PFSK-1 (cell line): ENCODE measurements around the gene ZNF83.

Experiments
- FOXP2 ChIP-seq: optimal IDR thresholded peaks from 2 replicates; pipeline ENCODE3; 2011; ENCODE audit warnings: borderline replicate concordance, control low read depth, inconsistent platforms; ENCODE audit not compliant: insufficient read depth; ENCODE audit errors: extremely low read length, extremely low read depth
- POLR2AphosphoS5 ChIP-seq: IDR thresholded peaks from 2 replicates; pipeline ENCODE4 v1.6.1; 2012; ENCODE audit warnings: low read depth, mild to moderate bottlenecking, control low read depth, low read length, moderate library complexity
- SIN3A ChIP-seq: IDR thresholded peaks from 2 replicates; pipeline ENCODE4 v1.6.1; 2012; ENCODE audit warnings: mild to moderate bottlenecking, low read length, moderate library complexity, borderline replicate concordance; ENCODE audit not compliant: insufficient read depth
- TAF1 ChIP-seq: IDR thresholded peaks from 2 replicates; pipeline ENCODE4 v1.6.1; 2012; ENCODE audit warnings: low read length, control low read depth, borderline replicate concordance; ENCODE audit not compliant: insufficient read depth
- TF ChIP-seq, protein P1 (sequence below), 2 experiments: IDR thresholded peaks; 2 replicates each; pipeline versions ENCODE4 v1.6.1 to v1.8.0; 2011 to 2012; ENCODE audit warnings: low read depth in 2 of 2, low read length in 2 of 2, control low read depth in 1 of 2, inconsistent platforms in 1 of 2, mild to moderate bottlenecking in 1 of 2, moderate library complexity in 1 of 2; ENCODE audit not compliant: insufficient read depth in 1 of 2

ZNF83 gene

GRCh38 chr19:52603558-52604207, 34.5 kb downstream of the ZNF83 start:
- no peak for TF ChIP-seq POLR2AphosphoS5
- no peak for TF ChIP-seq TAF1
- TF ChIP-seq SIN3A, result no peak
- no peak for TF ChIP-seq FOXP2
- TF ChIP-seq, protein P1, sequence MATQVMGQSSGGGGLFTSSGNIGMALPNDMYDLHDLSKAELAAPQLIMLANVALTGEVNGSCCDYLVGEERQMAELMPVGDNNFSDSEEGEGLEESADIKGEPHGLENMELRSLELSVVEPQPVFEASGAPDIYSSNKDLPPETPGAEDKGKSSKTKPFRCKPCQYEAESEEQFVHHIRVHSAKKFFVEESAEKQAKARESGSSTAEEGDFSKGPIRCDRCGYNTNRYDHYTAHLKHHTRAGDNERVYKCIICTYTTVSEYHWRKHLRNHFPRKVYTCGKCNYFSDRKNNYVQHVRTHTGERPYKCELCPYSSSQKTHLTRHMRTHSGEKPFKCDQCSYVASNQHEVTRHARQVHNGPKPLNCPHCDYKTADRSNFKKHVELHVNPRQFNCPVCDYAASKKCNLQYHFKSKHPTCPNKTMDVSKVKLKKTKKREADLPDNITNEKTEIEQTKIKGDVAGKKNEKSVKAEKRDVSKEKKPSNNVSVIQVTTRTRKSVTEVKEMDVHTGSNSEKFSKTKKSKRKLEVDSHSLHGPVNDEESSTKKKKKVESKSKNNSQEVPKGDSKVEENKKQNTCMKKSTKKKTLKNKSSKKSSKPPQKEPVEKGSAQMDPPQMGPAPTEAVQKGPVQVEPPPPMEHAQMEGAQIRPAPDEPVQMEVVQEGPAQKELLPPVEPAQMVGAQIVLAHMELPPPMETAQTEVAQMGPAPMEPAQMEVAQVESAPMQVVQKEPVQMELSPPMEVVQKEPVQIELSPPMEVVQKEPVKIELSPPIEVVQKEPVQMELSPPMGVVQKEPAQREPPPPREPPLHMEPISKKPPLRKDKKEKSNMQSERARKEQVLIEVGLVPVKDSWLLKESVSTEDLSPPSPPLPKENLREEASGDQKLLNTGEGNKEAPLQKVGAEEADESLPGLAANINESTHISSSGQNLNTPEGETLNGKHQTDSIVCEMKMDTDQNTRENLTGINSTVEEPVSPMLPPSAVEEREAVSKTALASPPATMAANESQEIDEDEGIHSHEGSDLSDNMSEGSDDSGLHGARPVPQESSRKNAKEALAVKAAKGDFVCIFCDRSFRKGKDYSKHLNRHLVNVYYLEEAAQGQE (IDR thresholded peaks at IDR 0.05; ENCODE audit: insufficient read depth in 1 of 2, low read depth in 2 of 2, low read length in 2 of 2), result no peak

GRCh38 chr19:52602941-52603340, 35.2 kb downstream of the ZNF83 start:
- TF ChIP-seq POLR2AphosphoS5 (no peak), SIN3A (no peak), TAF1 (no peak), FOXP2 (no peak)
- TF ChIP-seq, protein P1 (IDR thresholded peaks at IDR 0.05; ENCODE audit: insufficient read depth in 1 of 2, low read depth in 2 of 2, low read length in 2 of 2), result no peak

DNA sequence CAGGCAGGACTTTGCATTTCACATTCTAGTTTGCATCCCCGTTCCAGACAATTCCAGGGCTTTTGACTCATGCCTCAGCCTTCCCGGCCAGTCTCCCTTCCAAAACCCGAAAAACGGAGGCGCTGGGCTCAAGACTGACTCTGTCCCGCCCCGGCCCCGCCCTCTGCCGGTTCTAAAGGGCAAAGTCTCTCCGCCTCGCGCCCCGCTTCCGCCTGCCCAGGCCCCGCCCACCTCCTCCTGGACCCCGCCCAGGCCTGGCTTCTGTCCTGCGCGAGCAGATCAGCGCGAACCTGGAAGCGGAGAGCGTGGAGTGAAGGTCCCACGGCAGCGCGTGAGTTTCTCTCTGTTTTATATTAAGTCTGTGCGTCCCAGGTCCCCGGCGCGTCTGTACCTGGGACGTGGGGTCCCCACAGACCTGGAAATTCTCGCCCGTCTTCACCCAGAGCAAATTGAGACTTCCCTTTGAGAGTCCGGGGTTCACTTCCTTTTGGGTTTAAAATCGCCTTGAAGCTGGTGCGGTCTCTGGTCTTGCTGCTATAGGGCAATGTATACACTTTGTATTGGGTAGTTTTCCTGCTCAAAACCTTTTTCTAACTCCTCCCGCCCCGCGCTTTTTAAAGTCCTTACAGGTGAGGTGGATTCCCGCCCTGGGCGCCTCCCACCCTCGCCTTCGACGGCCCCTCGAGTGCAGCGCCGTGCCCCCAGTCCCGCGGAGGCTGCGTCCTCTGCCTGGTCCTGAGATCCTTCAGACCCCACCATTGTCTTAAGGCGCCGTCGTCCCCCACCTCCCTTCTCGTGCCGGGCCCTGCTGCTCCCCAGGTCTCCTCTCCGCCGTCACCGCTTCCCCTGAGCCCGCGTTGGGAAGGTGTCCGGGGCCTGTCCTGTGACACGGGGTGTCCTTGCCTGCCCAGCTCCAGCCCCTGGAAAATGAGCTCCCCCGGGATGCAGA, 36.9 kb downstream of the ZNF83 start:
- TF ChIP-seq TAF1, result no peak
- peak; percentile 32; the same call in 1 of the 2 replicates for TF ChIP-seq POLR2AphosphoS5
- TF ChIP-seq, protein P1 (IDR thresholded peaks at IDR 0.05; ENCODE audit: insufficient read depth in 1 of 2, low read depth in 2 of 2, low read length in 2 of 2), result no peak

GRCh38 chr19:52600639-52601024, 37.5 kb downstream of the ZNF83 start:
- TF ChIP-seq, protein P1 (IDR thresholded peaks at IDR 0.05; ENCODE audit: insufficient read depth in 1 of 2, low read depth in 2 of 2, low read length in 2 of 2), result no peak
- TF ChIP-seq FOXP2 (no peak), POLR2AphosphoS5 (no peak), SIN3A (no peak), TAF1 (no peak)
